Vagina (tissue), 2 donors: Measurements from ENCODE around the gene BSDC1. TPM values are rescaled to one million over a fixed set of nuclear protein-coding genes. Genes with fewer than 3 reads are reported as not detected.
"Not testable (repeated sequence)": the region's sequence is repeated elsewhere in the genome, so short reads cannot be mapped to it uniquely, and the experiment has no call there.

Experiments
- DNase-seq, 2 donors: peaks; one replicate each; pipeline ENCODE4 v3.0.0-alpha.2; 2017; ENCODE audit errors: extremely low spot score in 2 of 2
- H3K27ac ChIP-seq: fragments of 200-600 bp; sonication (generic); one replicate; pipeline ENCODE4 v1.5.1; 2019
- H3K27me3 ChIP-seq: fragments of 200-600 bp; sonication (generic); one replicate; pipeline ENCODE4 v1.5.1; 2019
- H3K36me3 ChIP-seq, 2 donors: fragments of 200-600 bp; sonication (generic); one replicate each; pipeline ENCODE4 v1.5.1; 2017 to 2019
- H3K4me1 ChIP-seq: fragments of 200-600 bp; sonication (generic); one replicate; pipeline ENCODE4 v1.5.1; 2019
- H3K4me3 ChIP-seq, 2 donors: fragments of 200-600 bp; sonication (generic); 1 replicate in 1 of 2; 2 replicates in 1 of 2; pipeline ENCODE4 v1.5.1; 2016 to 2019
- H3K9me3 ChIP-seq: fragments of 200-600 bp; sonication (generic); one replicate; pipeline ENCODE4 v1.5.1; 2019
- CTCF ChIP-seq, 3 experiments: fragments of 450-650 bp in 2 of 3; fragments of 200-600 bp in 1 of 3; sonication (generic) in 1 of 3; IDR thresholded peaks; one replicate each; pipeline ENCODE4 v1.5.1; 2017 to 2019; ENCODE audit warnings: antibody characterized with exemption in 3 of 3, mild to moderate bottlenecking in 2 of 3, moderate library complexity in 2 of 3
- POLR2A ChIP-seq, 2 donors: fragments of 450-650 bp; IDR thresholded peaks; one replicate each; pipeline ENCODE4 v1.6.1; 2017; ENCODE audit warnings: antibody characterized with exemption in 2 of 2, mild to moderate bottlenecking in 2 of 2, moderate library complexity in 2 of 2
- POLR2AphosphoS5 ChIP-seq, 2 donors: sonication (generic); formaldehyde crosslinking; IDR thresholded peaks; one replicate each; pipeline ENCODE4 v1.9.0; 2017; ENCODE audit warnings: antibody characterized with exemption in 2 of 2, mild to moderate bottlenecking in 2 of 2, low read depth in 1 of 2; ENCODE audit not compliant: insufficient read depth in 1 of 2
- intact Hi-C: fragments of 100-400 bp; cut with DNase I; formaldehyde crosslinking; loops from one replicate; pipeline ENCODE4 v1.15.1; 2023
- total RNA-seq: library from RNA; depleted of rRNA; stranded (reverse); fragments of >200 nt; gene quantifications from one replicate; pipeline ENCODE4 v1.2.3, GENCODE V29; 2016

Gene BSDC1
- total RNA-seq = 54.3 TPM

- H3K36me3 ChIP-seq = peaks cover 0 to 23% of the 10 kb centered on the region in 2 donors
- no peaks in the 10 kb centered on the region for H3K9me3 ChIP-seq
- H3K27ac ChIP-seq = peak within 1 kb of the TSS; percentile 91
- peak within 1 kb of the TSS; percentile 86 to 98 for H3K4me3 ChIP-seq
- intact Hi-C loops = loop anchor here (10.0 kb wide), 1 partner anchor 170 kb away; the partner anchor contains the start of genes EIF3I and TMEM234
- no peaks in the 10 kb centered on the region for H3K27me3 ChIP-seq
- H3K4me1 ChIP-seq = peaks cover 51% of the 10 kb centered on the region
- TF ChIP-seq POLR2AphosphoS5 (IDR thresholded peaks at IDR 0.05; ENCODE audit: insufficient read depth in 1 of 2, low read depth in 1 of 2) (peak; percentile 94 to 100), CTCF (IDR thresholded peaks at IDR 0.05) (no peak), POLR2A (IDR thresholded peaks at IDR 0.05) (peak; percentile 27 to 86)
- peak; percentile 97 to 99 for DNase-seq
These were observed at the start of gene BSDC1 for GRCh38 chr1:32394141-32394889. Gene BSDC1, minus strand, starts transcription at chr1:32394441. Its CDS starts 27 bp downstream, at chr1:32394414.

DNA sequence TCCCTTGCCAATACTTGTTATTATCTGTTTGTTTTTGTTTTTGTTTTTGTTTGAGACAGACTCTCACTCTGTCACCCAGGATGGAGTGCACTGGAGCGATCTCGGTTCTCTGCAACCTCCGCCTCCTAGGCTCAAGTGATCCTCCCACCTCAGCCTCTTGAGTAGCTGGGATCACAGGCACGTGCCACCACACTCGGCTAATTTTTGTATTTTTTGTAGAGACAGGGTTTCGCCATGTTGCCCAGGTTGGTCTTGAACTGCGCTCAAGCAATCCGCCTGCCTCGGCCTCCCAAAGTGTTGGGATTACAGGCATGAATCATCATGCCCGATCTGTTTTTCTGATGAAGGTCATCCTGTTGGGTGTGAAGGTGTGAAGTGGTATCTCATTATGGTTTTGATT is 47.2 kb upstream of the BSDC1 start:
- H3K27ac ChIP-seq, intact Hi-C loops, DNase-seq, H3K36me3 ChIP-seq, H3K27me3 ChIP-seq, H3K9me3 ChIP-seq, H3K4me1 ChIP-seq, H3K4me3 ChIP-seq: not testable (repeated sequence)

DNA sequence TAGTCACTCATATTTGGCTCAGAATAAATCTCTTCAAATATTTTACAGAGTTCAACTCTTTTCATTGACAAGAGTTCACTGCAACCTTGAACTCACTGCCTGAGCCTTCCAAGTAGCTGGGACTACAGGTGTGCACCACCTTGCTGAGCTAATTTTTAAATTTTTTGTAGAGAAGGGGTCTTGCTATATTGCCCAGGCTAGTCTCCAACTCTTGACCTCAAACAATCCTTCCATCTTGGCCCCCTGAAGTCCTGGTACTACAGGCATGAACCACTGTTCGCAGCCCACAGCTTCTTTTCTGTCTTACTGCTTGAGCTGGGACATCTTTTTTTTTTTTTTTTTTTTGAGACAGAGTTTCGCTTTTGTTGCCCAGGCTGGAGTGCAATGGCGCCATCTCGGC is 44.5 kb upstream of the BSDC1 start:
- H3K27ac ChIP-seq, H3K9me3 ChIP-seq, H3K4me1 ChIP-seq, intact Hi-C loops, H3K27me3 ChIP-seq, H3K36me3 ChIP-seq, DNase-seq, H3K4me3 ChIP-seq: not testable (repeated sequence)

DNA sequence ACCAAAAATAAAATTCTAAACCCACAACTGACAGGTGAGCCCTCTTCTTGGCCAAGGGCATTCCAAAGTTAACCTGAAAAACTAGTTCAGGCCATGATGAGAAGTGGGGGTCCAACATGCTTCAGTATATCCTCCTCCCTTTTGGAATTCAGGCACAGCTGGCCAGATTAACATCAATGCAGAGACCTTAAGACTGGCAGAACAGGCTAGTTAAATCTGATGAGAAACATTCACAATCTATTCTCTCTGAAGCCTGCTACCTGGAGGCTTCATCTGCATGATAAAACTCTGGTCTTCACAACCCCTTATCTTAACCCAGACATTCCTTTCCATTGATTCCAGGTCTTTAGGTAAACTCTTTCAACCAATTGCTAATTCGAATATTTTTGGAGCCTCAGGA is 43.9 kb upstream of the BSDC1 start:
- H3K27ac ChIP-seq = no peak overlapping the region
- intact Hi-C loops = no loop called here
- no peak overlapping the region for H3K4me3 ChIP-seq
- H3K36me3 ChIP-seq = no peaks in the 10 kb centered on the region
- no peak for DNase-seq
- TF ChIP-seq CTCF (IDR thresholded peaks at IDR 0.05) (no peak), POLR2A (IDR thresholded peaks at IDR 0.05) (no peak)
- no peaks in the 10 kb centered on the region for H3K27me3 ChIP-seq
- H3K9me3 ChIP-seq = no peaks in the 10 kb centered on the region
- no peaks in the 10 kb centered on the region for H3K4me1 ChIP-seq

DNA sequence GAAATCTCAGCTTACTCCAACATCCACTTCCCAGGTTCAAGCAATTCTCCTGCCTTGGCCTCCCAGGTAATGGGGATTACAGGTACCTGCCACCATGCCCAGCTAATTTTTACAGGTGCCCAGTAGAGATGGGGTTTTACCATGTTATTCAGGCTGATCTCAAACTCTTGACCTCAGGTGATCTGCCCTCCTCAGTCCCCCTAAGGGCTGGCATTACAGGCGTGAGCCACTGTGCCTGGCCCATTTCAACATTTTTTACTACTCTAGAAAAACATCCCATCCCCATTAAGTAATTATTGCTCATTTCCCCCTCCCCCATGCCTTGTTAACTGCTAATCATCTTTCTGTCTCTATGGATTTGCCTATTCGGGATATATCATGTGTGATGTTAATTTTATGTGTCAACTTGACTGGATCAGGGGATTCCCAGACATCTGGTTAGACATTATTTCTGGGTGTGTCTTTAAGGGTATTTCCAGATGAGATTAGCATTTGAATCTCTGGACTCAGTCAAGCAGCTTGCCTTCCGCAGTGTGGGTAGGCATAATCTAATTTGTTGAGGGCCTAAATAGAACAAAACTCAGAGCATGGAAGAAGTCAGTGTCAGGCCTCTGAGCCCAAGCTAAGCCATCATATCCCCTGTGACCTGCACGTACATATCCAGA is 37.6 kb upstream of the BSDC1 start:
- Histone ChIP-seq H3K27me3 (no peaks in the 10 kb centered on the region), H3K4me1 (peaks cover 2% of the 10 kb centered on the region), H3K27ac (no peak overlapping the region), H3K9me3 (no peaks in the 10 kb centered on the region), H3K4me3 (no peak overlapping the region), H3K36me3 (no peaks in the 10 kb centered on the region)
- TF ChIP-seq CTCF (IDR thresholded peaks at IDR 0.05) (no peak), POLR2AphosphoS5 (IDR thresholded peaks at IDR 0.05; ENCODE audit: insufficient read depth in 1 of 2, low read depth in 1 of 2) (no peak)
- intact Hi-C loops = no loop called here
- DNase-seq = no peak

DNA sequence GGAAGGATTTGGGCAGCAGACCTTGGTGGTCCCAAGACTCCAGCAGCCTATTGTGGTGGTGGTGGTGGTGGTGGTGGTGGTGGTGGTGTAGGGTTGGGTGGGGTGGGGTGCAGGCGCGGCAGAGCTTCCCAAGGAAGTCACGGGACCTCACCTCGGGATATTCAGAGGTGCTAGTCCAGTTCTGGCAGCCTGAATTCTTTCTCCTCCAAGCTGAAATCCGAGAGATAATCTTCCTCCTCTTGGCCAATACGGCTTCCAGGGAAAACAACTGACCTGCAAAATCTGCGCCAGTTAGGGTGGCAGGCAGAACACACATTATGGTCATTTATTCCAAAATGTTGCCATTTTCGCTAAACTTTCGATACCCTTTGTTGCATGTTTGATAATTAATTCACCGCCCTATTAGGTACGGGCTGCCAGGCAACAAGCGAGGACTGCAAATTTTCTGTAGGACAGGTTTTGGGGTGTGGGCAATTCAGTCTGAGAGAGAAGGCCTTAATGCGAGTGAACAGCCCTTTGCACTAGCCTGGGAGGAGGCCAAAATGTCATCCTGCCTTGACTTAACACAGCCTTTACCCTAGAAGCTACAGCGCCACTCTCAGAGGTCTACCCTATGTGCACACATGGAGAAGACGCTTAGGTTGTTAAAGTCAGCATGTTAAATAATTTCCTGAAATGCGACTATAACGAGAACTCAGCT is 33.2 kb upstream of the BSDC1 start:
- intact Hi-C loops = no loop called here
- Histone ChIP-seq H3K4me1 (peaks cover 11% of the 10 kb centered on the region), H3K9me3 (no peaks in the 10 kb centered on the region), H3K27me3 (no peaks in the 10 kb centered on the region), H3K27ac (no peak overlapping the region), H3K36me3 (no peaks in the 10 kb centered on the region), H3K4me3 (peak overlapping the region; percentile 6 to 39)
- no peak for DNase-seq
- TF ChIP-seq CTCF (IDR thresholded peaks at IDR 0.05) (no peak), POLR2A (IDR thresholded peaks at IDR 0.05) (no peak), POLR2AphosphoS5 (IDR thresholded peaks at IDR 0.05; ENCODE audit: insufficient read depth in 1 of 2, low read depth in 1 of 2) (no peak)
